IgD-negative memory B cell (primary cell): ENCODE measurements around the gene TMEM100. TPM values are rescaled to one million over a fixed set of nuclear protein-coding genes. Genes with fewer than 3 reads are reported as not detected.

ENCODE experiments used
- H3K27ac Mint-ChIP-seq, 3 donors: one replicate each; pipeline ENCODE4 v1.8.0; 2020 to 2022; ENCODE audit warnings: mild to moderate bottlenecking in 3 of 3, mixed read lengths in 3 of 3, moderate library complexity in 1 of 3
- H3K27me3 Mint-ChIP-seq: one replicate; pipeline ENCODE4 v1.8.0; 2021; ENCODE audit warnings: mixed read lengths
- H3K36me3 Mint-ChIP-seq: one replicate; pipeline ENCODE4 v1.8.0; 2020; ENCODE audit warnings: mild to moderate bottlenecking, mixed read lengths
- H3K4me1 Mint-ChIP-seq, 3 donors: one replicate each; pipeline ENCODE4 v1.8.0; 2020 to 2022; ENCODE audit warnings: mixed read lengths in 3 of 3, mild to moderate bottlenecking in 1 of 3
- H3K4me3 Mint-ChIP-seq, 4 donors: one replicate each; pipeline ENCODE4 v1.8.0; 2020 to 2022; ENCODE audit warnings: mild to moderate bottlenecking in 4 of 4, mixed read lengths in 4 of 4, moderate library complexity in 3 of 4
- H3K9me3 Mint-ChIP-seq, 3 donors: one replicate each; pipeline ENCODE4 v1.8.0; 2020 to 2021; ENCODE audit warnings: mixed read lengths in 3 of 3, mild to moderate bottlenecking in 1 of 3
- polyA plus RNA-seq: library from polyadenylated mRNA; unstranded; fragments of 300-500 nt; fragmentation: Illumina TruSeq; gene quantifications from one replicate; pipeline ENCODE4 v1.2.3, GENCODE V29; 2021

The TMEM100 gene
- polyA plus RNA-seq, 1 donor from 2014 or later, result not detected

DNA sequence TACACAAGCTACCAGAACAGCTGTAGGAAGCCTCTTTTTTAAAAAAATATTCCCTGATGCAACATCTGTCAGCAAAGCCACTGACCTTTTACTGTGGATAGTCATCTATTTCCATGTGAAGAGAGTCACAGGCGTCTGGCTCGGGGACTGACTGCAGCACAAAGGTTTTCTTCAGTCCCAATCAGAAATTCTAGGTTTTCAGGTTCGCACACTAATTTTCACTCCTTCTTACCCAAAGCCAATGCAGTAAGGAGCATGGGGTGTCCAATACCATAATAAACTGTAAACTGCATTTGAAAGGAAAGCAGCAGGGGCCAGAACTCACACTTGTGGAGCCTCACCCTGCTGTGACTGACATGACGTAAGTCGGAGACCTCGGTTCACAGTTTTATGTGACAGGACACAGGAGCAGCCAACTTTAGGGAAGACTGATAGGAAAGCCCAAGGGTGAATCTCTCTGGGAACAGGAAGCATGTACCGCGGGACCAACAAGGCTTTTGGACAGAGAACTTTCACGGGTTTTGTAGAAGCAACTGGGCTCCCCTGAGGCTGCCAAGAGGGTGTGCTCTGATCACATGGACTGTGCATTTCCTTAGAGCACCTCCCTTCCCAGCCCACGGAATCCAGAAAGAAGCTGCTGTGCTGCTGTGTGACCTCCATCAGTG, 9.1 kb upstream of the TMEM100 start:
- Mint-ChIP-seq H3K27ac (no peak overlapping the region), H3K9me3 (no peaks in the 10 kb centered on the region), H3K27me3 (peaks cover 24% of the 10 kb centered on the region)

DNA sequence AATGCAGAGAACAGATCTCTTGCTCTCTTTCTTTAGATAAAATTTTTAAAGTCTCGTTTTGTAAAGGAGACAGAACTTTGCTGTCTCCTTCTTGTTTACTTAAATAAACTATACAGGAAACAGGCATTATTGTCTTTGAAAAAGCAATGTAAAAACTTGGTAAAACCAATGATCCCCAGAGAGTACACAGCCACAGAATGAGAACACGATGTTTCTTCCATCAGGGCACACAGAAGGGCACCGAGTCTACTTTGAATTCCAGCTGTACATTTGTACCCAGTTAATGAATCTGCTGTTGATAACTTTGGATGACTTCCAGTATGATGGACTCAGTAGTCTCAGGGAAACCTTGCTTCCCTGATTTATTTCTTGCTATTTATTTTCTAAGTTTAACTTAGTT, 8.1 kb upstream of the TMEM100 start:
- Mint-ChIP-seq H3K36me3 (no peaks in the 10 kb centered on the region), H3K4me1 (peaks cover 0 to 4% (median 0%) of the 10 kb centered on the region in 3 donors), H3K27ac (no peak overlapping the region), H3K27me3 (peaks cover 26% of the 10 kb centered on the region), H3K9me3 (no peaks in the 10 kb centered on the region), H3K4me3 (no peak overlapping the region)

More for the DNA sequence above, 9.1 kb upstream of the TMEM100 start:
- H3K4me3 Mint-ChIP-seq, result no peak overlapping the region
- no peaks in the 10 kb centered on the region for H3K36me3 Mint-ChIP-seq
- H3K4me1 Mint-ChIP-seq, result peaks cover 0 to 4% (median 0%) of the 10 kb centered on the region in 3 donors

DNA sequence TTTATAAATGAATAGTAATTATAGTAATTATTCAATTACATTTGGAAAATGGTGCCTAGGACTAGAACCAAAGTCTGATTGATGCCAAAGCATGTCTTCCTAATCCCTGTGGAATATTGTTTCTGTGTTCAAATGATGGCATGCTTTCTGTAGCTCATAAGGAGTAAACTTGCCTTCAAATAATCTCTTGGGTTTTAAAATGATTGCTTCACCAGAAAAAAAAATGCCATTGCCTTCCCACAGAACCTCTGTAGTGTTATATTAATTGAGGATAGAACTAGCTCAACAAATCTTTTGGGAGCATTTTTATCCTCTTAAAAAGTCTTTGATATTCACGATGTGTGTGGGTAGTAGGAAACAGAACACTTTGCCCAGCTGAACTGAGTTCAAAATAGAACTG, 7.7 kb upstream of the TMEM100 start:
- H3K36me3 Mint-ChIP-seq, result no peaks in the 10 kb centered on the region
- H3K9me3 Mint-ChIP-seq, result no peaks in the 10 kb centered on the region
- H3K4me1 Mint-ChIP-seq, result peaks cover 1 to 2% (median 1%) of the 10 kb centered on the region in 3 donors
- H3K27ac Mint-ChIP-seq, result no peak overlapping the region
- peaks cover 26% of the 10 kb centered on the region for H3K27me3 Mint-ChIP-seq
- no peak overlapping the region for H3K4me3 Mint-ChIP-seq

DNA sequence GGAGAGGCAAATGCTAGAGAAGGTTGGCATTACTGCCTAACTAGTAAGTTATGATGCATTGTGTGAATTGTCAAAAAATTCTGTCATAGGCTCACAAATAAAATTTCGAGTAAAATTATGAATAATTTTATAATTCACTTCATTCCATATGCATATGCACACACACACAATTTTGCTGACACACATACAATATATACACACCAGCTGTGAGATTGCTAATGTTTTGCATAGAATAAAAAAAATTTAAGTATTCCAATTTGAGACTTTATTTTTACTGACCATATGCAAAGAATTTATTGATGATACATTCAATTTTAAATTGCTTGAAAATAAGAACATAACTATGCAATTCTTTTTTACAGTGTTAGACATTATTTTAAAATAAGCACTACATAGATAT, 6.8 kb upstream of the TMEM100 start:
- Mint-ChIP-seq H3K4me1 (peaks cover 4 to 6% (median 5%) of the 10 kb centered on the region in 3 donors), H3K27ac (no peak overlapping the region), H3K9me3 (no peaks in the 10 kb centered on the region), H3K36me3 (no peaks in the 10 kb centered on the region), H3K27me3 (peaks cover 26% of the 10 kb centered on the region), H3K4me3 (no peak overlapping the region)

DNA sequence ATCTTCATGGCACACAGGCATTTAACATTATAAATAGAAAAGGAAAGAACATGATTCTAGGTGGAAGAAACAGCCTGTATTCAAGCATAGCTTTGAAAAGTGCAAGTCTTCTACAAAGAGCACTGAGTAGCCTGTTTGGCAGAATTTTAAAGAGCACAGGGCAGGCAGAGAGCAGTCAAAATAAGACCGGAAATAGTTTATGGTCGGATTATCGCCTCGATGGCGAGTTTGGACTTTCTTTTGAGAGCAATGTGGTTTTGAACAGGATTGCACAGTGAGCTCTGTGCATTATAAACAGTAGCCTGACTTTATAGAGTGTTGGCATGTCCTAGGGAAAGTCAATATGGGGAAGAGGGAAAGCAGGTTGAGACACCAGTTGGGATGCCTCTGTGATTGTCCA, 6.2 kb upstream of the TMEM100 start:
- H3K4me1 Mint-ChIP-seq, result peaks cover 4 to 6% (median 5%) of the 10 kb centered on the region in 3 donors
- no peak overlapping the region for H3K4me3 Mint-ChIP-seq
- no peaks in the 10 kb centered on the region for H3K9me3 Mint-ChIP-seq
- H3K27ac Mint-ChIP-seq, result no peak overlapping the region
- no peaks in the 10 kb centered on the region for H3K36me3 Mint-ChIP-seq
- H3K27me3 Mint-ChIP-seq, result peaks cover 26% of the 10 kb centered on the region

DNA sequence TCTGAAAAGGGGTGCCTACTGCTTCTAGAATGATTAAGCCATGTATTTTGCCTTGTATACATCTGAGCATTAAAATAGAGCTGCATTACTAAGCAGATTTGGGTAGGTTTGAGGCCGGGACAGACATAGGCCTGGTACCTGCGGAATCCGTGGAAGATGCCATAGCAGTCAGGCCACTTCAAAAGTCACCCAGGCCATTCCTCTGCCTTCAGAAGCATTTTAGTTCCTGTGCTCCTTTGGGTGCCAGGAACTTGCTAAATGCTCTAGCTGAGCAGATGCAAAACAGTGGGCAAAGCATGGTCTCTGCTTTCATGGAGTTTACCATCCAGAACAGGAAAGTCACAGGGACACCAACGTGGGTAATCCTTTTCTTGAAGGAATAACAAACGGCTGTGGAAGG, 5.7 kb upstream of the TMEM100 start:
- Mint-ChIP-seq H3K4me3 (no peak overlapping the region), H3K9me3 (no peaks in the 10 kb centered on the region), H3K27me3 (peaks cover 26% of the 10 kb centered on the region), H3K4me1 (peaks cover 4 to 6% (median 5%) of the 10 kb centered on the region in 3 donors), H3K27ac (no peak overlapping the region), H3K36me3 (no peaks in the 10 kb centered on the region)

DNA sequence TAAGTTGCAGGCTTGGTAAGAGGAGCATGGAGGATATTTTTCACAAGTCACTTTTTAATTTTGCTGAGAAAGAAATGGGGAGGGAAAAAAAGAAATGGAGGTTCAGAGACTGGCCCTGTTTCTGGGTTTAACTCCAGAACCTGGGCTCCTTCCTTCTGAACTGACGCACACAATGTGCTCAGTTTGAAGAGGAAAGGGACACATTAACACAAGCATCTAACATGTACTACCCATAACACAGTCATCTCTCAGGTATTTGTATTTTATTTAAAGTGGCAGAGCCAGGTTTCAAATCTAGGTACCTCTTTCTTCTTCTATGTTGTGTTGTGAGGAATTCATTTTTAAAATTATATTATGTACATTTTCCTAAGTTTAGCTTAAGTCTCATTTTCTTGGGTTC, 5.3 kb upstream of the TMEM100 start:
- peaks cover 4 to 7% (median 6%) of the 10 kb centered on the region in 3 donors for H3K4me1 Mint-ChIP-seq
- H3K27me3 Mint-ChIP-seq, result peaks cover 27% of the 10 kb centered on the region
- no peak overlapping the region for H3K27ac Mint-ChIP-seq
- no peaks in the 10 kb centered on the region for H3K9me3 Mint-ChIP-seq
- no peak overlapping the region for H3K4me3 Mint-ChIP-seq
- H3K36me3 Mint-ChIP-seq, result no peaks in the 10 kb centered on the region

DNA sequence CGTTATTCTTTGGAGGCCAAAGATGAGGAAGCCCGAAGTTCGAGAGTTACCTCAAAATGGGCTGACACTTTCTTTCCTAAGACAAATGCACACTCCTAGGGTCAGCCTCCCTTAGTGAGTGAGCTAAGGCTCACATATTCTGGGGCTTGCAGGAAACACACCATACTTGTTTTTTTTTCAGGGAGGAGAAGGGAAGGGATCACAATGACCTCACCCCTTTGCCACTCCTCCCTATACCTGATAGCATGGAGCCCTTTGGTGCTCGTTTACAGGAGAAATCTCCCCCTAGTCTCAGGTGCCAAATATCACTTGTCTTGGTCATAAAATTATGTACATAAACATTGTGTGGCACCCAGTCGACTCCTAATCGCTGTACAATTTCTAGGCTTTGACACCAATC, 4.6 kb upstream of the TMEM100 start:
- peaks cover 28% of the 10 kb centered on the region for H3K27me3 Mint-ChIP-seq
- no peak overlapping the region for H3K27ac Mint-ChIP-seq
- H3K36me3 Mint-ChIP-seq, result no peaks in the 10 kb centered on the region
- no peak overlapping the region for H3K4me3 Mint-ChIP-seq
- H3K4me1 Mint-ChIP-seq, result peaks cover 4 to 10% (median 9%) of the 10 kb centered on the region in 3 donors
- no peaks in the 10 kb centered on the region for H3K9me3 Mint-ChIP-seq

DNA sequence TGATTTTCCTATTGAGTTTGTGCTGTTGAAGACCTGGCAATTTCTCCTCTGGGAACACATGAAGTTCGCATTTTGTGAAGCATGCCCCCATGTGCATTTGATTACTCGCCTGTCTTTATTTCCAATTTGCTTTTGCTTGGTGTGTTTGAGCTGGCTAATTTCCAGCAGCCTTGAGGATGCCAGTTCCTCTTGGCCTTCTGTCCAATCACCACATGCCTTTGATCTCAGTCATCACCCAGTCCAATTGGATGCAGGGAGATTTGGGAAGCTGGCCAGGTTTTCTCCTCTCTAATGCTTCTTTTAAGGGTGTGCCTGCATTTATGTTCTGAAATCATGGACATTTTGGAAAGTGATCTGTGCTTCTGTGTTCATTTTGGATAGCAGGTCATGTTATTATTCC, 3.8 kb upstream of the TMEM100 start:
- H3K4me3 Mint-ChIP-seq, result no peak overlapping the region
- peaks cover 4 to 10% (median 9%) of the 10 kb centered on the region in 3 donors for H3K4me1 Mint-ChIP-seq
- peaks cover 23% of the 10 kb centered on the region for H3K27me3 Mint-ChIP-seq

DNA sequence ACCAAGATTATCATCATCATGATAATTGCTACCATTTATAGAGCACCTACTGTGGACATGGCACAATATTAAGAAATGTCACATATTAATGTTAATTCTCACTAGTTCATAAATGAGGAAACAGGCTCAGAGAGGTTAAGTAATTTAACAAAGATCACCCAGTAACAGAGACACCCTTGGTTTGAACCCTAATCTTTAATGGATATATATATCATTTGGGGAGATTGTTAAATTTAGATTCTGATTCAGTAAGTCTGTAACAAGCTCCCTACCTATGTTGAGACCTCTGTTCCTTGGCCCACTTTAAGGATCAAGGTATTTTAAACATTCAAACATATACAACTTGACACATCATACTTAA, 804 bp upstream of the TMEM100 start:
- H3K4me3 Mint-ChIP-seq, result no peak overlapping the region
- H3K9me3 Mint-ChIP-seq, result no peaks in the 10 kb centered on the region
- H3K27me3 Mint-ChIP-seq, result peaks cover 25% of the 10 kb centered on the region
- peaks cover 4 to 10% (median 9%) of the 10 kb centered on the region in 3 donors for H3K4me1 Mint-ChIP-seq
- no peaks in the 10 kb centered on the region for H3K36me3 Mint-ChIP-seq
- H3K27ac Mint-ChIP-seq, result no peak overlapping the region

More for the DNA sequence above, 3.8 kb upstream of the TMEM100 start:
- no peak overlapping the region for H3K27ac Mint-ChIP-seq
- H3K9me3 Mint-ChIP-seq, result no peaks in the 10 kb centered on the region
- no peaks in the 10 kb centered on the region for H3K36me3 Mint-ChIP-seq

DNA sequence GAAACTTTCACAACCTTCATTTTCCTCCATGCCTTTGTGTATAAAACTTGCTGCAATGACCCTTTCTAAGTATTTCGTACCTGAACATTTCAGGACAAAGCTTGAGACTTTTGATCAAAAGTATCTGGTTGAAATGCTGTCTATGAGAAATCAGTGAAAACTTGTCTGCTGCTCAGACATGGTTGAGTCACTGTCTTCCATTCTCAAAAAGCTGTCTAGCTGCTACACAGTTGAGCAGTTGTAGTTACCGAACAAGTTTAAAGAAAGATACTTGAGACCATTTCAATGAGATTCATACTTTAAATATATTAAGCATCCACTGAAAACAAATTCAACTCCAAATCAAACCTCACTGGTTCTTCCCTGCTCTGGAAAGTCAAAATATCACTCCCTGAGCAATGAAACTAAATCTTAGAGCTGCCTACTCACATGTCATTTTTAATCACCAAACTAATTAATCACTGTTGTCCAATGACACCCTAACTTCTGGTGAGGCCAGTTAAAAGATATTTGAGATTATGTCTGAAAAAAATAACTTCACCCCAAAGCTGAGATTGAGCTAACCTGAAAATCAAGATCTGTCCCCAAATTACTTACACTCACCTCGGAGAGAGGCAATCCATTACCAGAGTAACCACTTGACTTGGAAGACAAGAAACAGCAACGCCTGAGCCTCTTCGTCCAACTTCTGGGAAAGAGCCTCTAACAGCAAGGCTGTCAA, 488 bp downstream of the TMEM100 start:
- Mint-ChIP-seq H3K27ac (no peak overlapping the region), H3K4me1 (peaks cover 4 to 10% (median 9%) of the 10 kb centered on the region in 3 donors), H3K4me3 (no peak overlapping the region), H3K9me3 (no peaks in the 10 kb centered on the region), H3K36me3 (no peaks in the 10 kb centered on the region), H3K27me3 (peaks cover 25% of the 10 kb centered on the region)

DNA sequence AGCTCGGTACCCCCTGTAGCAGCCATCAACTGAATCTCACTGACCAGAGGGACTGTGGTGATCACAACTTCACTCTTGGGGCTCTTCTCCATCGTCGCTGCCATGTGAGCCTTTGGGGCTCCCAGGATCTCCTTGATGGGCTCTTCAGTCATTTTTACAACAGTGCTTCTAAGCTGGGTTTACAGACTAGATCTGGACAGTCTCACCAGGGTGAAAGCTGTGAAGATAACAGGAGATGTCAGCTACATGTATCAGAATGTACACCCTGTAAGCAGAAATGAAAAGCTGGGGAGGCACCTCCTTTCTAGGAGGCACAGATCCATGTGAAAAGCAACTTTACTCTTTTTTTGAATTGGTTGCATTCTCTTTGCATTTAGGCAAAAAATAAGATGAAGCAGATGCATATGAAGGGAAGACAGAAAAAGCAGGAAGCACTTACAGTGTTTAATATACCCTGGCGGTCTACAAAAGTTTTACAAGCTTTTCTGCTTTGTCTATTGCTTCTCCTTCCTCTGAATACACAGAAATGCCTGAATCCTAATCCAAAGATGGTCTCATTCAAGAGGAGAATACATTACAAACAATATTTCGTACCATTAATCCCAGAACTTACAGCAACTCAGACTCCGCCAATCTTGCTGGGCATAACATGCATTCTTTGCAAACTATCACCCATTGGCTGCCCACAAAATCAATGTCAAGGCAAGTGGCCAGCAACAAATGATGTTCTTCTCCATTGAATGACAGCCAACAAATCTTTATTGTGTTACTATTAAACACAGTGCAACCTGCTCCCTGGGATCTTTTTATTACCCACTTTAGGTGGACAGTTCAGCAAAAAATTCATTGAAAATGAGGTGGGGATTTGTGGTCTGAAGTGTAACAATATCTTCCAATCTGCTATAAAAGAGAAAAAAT, 1.5 kb downstream of the TMEM100 start:
- Mint-ChIP-seq H3K27ac (no peak overlapping the region), H3K4me1 (peaks cover 4 to 10% (median 9%) of the 10 kb centered on the region in 3 donors), H3K9me3 (no peaks in the 10 kb centered on the region), H3K27me3 (peaks cover 19% of the 10 kb centered on the region), H3K4me3 (no peak overlapping the region), H3K36me3 (no peaks in the 10 kb centered on the region)

DNA sequence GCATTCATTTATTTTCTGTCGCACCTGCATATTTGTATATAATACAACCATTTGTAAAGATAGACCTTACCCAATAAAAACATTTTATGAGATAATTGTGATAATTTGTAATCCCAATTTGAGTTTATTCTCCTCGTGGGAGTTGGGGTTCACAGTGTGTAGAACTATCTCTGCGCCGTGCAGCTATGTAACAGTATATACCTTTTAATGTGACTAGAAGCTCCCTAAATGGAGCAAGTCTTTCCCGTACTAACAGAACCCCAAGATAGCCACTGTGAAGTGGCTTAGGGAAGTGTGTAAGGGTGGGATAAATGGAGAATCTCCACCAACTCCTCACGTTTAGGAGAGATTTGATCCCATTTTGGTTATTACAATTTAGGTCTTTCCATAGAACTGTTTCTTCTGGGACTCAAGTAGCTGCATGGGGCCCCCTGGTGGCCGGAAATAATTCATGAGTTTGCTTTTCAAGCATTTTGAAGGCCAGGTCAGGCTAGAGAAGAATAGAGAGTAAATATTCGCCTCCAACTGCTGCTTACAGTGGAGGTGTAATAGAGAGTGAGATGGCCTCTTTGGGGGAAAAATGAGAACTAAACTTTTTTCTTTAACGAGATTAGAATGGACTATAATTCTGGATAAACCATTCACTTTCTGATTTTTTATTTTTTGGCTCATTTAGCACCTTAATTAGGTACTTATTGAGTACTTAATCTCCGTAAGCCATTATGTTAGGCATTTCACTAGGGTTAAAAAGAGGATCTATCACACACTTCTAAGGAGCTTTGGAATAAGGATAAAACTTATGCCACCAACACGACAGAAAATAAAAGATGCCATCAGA, 4.5 kb downstream of the TMEM100 start:
- Mint-ChIP-seq H3K4me3 (no peak overlapping the region), H3K27ac (no peak overlapping the region), H3K27me3 (peaks cover 16% of the 10 kb centered on the region), H3K4me1 (peaks cover 0 to 4% (median 4%) of the 10 kb centered on the region in 3 donors), H3K9me3 (no peaks in the 10 kb centered on the region), H3K36me3 (no peaks in the 10 kb centered on the region)

DNA sequence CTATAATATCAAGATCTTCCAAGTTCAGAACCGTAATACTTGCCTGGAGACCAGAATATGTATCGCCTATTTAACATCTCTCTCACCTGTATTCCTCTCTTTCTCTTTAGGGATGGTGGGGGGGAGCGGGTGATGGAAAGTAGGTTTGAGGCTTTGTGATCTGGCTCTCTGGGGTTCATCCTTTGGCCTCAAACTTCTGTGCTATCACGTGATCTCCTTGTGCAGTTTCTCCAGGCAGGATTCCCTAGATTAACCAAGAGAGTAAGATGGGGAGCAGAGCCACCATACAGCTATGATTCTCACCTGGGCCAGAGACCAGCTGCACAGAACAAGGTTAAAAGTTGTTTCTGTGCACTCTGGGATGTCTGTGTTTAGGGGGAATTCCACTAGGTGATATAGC, 5.2 kb downstream of the TMEM100 start:
- Mint-ChIP-seq H3K27ac (no peak overlapping the region), H3K4me3 (no peak overlapping the region), H3K4me1 (no peaks in the 10 kb centered on the region), H3K9me3 (peaks cover 0 to 5% (median 0%) of the 10 kb centered on the region in 3 donors), H3K36me3 (no peaks in the 10 kb centered on the region), H3K27me3 (peaks cover 11% of the 10 kb centered on the region)
